Stimulated activated CD8-positive, alpha-beta memory T cell treated with anti-CD3 and anti-CD28 coated beads, Interleukin-15, amount 100 ng/mL, for 24 hours (primary cell): ENCODE results near the gene PPM1M.
"Not testable (repeated sequence)": the region's sequence is repeated elsewhere in the genome, so short reads cannot be mapped to it uniquely, and the experiment has no call there.

Experiments
- DNase-seq: peaks from one replicate; pipeline ENCODE4 v3.0.0-alpha.2; 2020; ENCODE audit warnings: low read depth

PPM1M gene

DNA sequence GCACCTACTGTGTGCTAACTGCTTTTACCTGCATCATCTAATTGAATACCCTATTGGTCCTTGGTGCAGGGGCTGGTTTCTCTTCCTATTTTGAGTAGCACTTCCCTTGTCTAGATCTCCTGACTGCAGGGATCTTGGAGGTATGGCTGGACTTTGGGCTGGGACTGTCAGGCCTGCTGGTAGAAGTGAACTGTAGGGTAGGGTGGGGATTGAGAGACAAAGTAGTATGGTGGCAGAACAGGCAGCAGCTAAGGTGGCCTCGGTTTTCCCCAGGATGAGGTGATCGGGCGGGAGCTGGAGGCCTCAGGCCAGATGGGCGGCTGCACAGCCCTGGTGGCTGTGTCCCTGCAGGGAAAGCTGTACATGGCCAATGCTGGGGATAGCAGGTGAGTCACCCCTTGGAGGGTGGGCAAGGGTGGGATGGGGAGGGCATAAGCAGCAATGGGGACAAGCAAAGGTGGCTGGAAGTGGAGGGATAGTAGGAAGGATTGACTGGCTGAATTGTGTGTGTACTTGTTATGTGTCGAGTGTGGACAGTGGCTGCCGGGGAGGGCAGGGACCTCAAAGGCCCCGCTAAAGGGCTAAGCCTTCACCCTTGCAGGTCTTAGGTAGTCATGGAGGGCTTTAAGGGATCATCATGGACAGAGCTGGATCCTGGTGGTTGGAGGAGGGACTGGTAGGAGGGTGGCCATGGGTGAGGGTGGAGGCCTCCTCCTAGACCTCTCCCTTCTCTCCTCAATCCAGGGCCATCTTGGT is 2.0 kb downstream of the PPM1M start:
- DNase-seq = no peak

DNA sequence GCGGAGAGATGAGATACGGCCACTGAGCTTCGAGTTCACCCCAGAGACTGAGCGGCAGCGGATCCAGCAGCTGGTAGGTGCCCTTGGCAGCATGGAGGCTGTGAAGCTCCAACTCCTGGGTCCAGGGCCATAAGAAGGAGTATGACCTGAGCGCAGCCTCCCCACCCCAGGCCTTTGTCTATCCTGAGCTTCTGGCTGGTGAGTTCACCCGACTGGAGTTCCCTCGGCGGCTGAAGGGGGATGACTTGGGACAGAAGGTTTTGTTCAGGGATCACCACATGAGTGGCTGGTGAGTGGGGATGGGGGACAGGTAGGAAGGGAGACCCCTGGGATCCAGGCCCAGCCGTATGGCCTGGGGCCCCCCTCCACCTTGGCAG is 2.6 kb downstream of the PPM1M start:
- DNase-seq = no peak

DNA sequence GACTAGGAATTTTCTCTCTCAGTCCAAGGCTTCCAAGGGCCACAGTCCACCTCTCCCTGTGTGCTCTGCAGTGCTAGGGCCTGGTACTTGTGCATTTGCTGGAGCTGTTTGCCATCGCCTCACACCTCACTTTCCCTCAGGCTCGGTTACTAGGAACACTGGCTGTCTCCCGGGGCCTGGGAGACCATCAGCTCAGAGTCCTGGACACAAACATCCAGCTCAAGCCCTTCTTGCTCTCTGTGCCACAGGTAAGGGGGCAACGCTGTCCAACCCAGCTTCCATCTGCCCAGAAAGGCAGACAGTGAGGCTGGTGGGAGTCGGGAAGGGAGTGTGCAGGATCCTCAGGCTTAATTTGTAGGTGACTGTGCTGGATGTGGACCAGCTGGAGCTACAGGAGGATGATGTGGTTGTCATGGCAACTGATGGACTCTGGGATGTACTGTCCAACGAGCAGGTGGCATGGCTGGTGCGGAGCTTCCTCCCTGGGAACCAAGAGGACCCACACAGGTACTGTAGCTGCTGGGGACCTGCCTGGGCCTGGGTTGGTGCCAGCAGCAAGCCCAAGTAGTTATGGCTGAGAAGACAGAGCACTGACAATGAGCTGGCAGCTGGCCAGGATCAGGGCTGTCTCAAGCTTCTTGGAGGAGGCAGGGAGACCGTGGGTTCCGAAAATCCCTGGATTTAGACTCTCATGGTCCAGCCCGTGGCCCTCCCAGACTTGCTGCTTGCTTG is 3.4 kb downstream of the PPM1M start:
- no peak for DNase-seq

DNA sequence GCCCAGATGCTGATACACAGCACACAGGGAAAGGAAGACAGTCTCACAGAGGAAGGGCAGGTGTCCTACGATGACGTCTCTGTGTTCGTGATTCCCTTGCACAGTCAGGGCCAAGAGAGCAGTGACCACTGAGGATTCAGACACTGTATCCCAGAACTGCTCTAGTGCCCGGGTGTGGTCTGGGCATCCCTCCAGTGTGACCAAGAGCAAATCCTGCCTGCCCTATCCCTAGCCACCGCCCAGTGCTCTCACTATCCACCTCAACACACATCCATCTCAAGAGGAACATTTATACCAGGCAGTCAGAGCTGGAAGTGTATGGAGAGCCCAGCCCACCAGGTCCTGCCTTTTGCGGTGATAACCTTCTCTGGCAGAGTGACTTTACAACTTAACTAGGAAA is 4.1 kb downstream of the PPM1M start:
- no peak for DNase-seq

DNA sequence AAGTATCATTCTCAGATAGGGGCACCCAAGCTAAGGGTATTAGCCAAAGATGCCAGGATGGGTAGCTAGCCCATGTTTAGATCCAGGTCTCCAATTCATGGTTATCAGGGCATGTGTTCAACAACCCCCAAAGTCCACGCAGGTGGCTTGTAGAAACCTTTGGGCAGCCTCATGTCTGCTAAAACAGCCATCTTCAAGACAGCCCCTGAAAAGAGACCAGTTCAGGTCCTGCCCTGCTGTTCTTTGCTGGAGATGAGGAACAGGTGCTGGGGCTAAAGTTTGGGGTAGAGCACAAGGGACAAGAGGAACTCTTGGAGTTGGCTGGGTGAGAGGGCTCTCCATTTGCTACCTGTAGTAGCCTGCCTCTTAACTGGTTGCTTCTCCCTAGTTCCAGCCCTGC is 4.6 kb downstream of the PPM1M start:
- DNase-seq = no peak

DNA sequence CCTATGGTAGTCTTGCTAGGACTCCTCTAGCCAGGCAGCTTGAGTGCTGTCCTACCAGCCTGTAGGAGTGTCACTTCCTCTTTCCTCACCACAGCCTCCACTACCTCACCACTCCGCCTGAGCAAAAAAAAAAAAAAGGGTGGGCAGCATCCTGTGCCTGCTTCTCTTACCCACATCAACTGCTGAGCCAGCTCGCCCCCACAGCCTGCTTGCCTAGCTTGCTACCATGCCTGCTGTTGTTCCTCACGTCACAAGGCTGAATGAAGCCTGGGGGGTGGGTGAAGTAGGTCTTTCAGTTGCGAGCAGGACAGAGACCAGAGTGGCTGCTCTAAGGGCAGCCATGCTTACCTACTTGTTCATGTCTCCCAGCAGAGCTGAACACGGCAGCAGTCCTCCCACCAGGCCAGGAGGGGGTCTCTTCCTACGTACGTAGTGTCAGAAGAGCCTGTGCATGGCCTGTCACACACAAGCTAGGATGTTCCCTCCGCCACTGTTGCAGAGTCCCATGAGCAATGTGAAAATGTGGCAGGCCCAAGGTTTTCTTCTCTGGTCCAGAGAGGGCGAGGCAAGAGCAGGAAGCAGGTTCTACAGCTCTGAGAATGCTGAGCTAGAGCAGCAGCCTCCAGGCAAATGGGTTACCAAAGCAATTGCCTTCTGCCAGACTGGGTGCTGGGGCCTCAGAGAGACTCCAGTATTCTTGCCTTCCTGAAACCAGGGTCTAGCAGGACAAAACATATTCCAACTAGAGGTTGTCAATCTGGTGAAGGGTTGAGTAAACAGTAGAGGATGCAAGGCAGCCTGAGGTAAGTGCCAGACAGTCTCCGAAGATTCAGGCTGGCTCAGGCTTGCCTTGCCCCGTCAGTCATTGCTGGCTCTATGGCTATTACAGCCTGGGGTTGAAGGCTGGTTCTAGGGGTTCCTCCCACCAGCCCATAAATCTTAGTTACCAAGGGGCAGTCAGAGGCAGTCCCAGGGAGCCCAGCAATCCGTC is 8.1 kb downstream of the PPM1M start:
- DNase-seq = no peak

DNA sequence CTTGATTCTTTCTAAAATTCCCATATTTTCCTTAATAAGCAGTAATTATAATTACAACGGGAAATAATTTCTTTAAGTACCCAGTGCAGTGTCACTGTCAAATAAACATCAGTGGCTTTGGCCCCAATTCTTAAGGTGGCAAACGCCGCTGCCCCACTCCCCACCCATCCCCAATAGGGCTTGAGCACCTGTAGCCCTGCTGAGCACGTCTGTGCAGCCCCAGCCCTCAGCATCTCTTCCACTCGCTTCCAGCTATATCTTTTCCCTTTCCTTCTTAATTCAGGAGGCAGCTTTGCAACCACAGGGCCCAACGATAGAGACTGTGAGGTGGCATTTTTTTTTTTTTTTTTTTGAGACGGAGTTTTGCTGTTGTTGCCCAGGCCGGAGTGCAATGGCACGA is 9.0 kb downstream of the PPM1M start:
- DNase-seq = no peak

DNA sequence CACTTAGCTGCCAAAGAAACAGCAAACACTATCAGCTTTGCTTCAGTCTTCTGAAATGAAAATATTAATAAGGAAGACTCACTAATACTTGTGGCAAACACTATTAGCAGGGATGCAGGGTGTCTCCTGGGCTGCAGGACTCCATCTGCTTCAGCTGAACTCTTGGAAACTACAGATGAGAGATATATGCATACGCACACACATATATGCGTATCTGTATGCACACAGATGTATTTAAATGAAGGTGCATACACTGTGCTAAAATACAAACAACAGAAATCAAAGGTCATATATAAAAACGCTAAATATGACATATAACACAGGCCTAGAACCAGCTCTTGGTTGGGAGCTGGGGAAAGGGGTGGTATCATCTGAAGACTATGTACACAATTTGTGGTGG is 10.6 kb downstream of the PPM1M start:
- no peak for DNase-seq

DNA sequence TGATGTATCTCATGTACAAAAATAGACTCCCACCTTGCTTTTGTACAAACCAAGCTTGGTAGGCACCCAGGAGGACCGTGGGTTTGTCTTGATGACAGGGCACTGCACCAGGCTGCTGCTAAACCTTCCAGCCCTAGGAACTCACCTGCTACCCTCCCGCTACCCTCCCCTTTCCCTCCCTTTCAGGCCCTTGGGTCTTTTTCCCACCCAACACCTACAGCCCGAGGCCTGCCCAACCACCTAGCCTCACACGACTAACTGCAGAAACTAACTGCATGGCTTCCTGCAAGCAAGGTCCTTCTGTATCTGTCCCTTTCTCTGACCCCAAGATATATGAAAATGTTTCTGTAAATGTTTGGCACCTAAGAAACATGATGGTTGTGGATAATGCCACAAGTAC is 11.1 kb downstream of the PPM1M start:
- DNase-seq = no peak

DNA sequence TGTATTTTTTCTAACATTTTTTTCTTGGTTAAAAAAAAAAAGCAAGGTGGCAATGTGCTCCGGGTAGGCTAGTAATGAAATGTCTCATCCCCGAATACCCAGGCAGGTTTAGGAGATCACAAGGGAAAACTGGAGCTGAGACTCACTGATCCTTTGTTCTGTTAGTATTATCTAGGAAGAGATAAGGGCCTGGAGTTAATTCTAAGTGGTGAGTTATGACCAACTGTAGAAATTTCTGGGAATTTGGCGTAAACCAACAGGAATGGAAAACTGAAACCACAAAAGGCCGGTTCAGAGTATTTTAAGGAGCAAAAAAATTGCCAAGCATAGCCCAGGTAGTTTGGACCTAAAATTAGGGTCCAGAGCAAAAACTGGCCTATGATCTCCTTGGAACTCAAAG is 12.4 kb downstream of the PPM1M start:
- no peak for DNase-seq

DNA sequence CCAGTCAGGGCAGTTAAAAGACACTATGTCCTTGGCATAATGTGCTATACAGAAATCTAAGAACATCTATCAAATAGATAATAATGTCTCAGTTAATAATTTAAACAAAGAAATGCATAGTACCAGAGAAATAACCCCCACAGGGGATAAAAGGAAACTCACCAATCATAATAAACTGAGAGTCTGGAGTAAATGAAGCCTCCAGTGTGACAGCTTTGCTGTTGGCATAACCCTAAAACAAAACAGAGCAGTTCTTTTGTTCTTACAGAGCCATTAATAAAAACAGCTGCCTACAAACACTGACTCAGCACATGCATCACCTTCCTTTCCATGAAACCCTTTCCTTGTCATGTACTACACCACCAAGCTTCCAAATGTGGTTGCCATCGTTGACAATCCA is 13.5 kb downstream of the PPM1M start:
- no peak for DNase-seq

DNA sequence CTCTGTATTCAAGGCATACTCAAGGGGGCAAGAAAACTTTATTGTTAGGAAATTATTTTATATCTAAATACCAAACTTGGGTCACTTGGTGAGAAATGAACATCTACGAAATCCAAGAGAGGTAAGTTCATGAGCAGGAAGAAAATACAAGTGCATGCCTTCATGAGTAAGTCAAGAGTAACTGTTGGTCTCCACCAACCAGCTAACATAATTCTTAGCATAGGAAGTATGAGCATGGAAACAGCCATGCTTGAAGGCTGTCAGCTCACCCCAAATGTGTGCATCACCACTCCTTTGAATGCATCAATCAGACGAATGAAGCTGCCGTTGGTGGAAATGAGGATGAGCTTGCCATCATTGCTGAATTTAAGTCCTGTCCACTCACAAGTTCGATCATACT is 13.9 kb downstream of the PPM1M start:
- DNase-seq = no peak

DNA sequence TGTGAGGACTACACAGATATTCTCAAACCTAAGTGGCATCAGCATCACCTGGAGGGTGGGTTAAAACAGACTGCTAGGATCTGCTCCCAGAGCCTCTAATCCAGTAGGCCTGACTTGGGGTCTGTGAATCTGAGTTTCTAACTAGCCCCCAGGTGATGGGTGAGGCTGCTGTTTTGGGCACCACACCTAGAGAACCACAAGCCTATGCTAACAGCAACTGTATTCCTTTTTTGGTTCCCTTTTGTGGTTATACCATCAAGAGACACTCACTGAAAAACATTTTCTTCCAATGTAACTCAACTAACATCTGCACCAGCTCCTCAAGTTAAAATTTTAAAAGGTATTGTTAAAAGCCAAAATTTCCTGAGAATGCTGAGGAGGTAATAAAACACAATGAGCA is 16.9 kb downstream of the PPM1M start:
- no peak for DNase-seq

DNA sequence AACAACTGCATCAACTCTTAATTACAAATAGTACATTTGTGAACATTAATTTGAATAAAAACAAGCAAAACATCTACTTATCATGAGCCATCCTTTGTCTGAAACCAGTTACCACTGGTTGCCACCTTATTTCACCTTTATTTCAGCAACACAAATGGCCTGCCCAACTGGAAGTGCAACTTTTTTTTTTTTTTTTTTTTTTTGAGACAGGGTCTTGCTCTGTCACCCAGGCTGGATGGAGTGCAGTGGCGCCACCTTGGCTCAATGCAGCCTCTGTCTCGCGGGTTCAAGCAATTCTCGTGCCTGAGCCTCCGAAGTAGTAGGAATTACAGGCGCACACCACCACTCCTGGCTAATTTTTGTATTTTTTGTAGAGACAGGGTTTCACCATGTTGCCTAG is 19.8 kb downstream of the PPM1M start:
- no peak for DNase-seq

DNA sequence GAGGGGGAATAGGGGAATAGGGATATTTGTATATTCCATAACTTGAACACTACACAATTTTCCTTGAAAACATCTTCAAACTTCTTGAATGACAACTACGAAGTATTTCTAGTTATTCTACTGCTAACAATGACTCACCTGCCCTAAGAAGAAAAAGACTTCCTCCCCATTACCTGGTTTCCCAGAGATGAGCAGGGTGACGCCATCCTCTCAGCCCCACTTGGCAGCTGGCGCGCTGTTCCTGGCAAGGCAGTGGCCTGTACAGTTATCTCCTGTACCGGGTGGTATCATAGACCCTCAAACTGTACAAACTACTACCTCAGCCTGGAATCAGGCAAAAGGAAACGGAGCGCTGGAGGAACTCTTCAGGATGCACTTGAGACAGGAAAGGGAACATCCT is 22.5 kb downstream of the PPM1M start:
- no peak for DNase-seq

DNA sequence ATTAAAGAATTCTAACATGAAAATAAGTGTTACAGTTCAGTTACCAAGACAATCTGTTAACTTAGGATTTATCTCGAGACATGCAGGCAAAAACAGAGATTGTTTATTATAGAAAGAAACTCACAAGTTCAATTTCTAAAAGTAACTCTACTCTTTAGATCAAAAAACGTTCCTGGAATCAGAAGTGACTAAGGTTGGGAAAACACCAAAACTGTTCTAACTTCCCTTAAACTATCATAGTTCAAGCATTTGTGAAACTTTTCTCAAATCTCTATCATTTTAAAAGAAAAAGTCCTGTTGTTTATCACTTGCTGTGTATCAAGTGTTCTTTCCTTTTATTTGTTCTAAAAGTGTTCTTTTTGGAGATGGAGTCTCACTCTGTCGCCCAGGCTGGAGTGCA is 24.2 kb downstream of the PPM1M start:
- no peak for DNase-seq

DNA sequence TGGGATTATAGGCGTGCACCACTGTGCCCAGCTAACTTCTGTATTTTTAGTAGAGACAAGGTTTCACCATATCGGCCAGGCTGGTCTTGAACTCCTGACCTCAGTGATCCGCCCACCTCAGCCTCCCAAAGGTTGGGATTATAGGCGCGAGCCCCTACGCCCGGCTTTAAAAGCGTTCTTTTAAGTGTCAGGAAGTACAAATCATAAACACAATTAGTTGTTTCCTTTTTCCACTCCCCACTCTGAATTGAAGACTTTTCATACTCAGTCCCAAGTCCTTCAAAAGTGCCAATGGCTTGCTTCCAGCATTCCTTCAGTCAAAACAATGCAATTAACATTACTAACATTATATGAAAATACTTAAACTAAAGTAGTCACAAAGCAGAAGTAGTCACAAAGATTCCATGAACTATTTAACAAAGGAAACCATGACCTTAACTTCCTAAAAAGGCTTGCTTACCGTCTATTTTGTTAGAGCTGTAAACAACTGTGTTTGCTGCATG is 24.7 kb downstream of the PPM1M start:
- no peak for DNase-seq

DNA sequence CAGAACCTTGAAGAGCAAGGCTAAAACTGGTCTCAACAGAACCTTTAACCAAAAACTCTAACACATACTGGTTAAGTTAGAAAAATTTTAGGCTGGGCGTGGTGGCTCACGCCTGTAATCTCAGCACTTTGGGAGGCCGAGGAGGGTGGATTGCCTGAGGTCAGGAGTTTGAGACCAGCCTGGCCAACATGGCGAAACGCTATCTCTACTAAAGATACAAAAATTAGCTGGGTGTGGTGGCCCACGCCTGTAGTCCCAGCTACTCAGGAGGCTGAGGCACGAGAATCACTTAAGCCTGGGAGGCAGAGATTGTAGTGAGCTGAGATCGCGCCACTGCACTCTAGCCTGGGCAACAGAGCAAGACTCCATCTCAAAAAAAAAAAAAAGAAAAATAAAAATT is 26.6 kb downstream of the PPM1M start:
- not testable (repeated sequence) for DNase-seq

DNA sequence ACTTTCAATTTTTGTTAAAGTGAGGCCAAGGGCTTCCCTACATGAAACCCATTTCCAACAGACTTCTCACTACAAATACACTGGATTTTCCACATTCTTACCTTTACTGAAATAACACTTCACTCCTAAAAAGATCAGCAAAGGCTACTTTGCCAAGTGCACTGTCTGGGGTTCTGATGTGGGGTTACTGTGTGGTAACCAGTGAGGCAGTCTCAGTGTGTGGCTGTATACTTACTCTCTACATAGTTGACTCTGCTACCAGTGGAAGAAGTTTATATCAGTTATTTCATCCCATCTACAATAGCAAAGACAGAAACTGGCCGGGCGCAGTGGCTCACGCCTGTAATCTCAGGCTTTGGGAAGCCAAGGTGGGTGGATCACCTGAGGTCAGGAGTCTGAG is 27.3 kb downstream of the PPM1M start:
- no peak for DNase-seq

DNA sequence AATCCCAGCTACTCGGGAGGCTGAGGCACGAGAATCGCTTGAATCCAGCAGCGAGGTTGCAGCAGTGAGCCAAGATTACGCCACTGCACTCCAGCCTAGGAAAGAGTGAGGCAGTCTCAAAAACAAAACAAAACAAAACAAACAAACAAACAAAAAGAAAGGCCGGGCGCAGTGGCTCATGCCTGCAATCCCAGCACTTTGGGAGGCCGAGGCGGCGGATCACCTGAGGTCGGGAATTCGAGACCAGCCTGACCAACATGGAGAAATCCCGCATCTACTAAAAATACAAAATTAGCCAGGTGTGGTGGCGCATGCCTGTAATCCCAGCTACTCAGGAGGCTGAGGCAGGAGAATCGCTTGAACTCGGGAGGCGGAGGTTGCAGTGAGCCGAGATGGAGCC is 29.2 kb downstream of the PPM1M start:
- not testable (repeated sequence) for DNase-seq

DNA sequence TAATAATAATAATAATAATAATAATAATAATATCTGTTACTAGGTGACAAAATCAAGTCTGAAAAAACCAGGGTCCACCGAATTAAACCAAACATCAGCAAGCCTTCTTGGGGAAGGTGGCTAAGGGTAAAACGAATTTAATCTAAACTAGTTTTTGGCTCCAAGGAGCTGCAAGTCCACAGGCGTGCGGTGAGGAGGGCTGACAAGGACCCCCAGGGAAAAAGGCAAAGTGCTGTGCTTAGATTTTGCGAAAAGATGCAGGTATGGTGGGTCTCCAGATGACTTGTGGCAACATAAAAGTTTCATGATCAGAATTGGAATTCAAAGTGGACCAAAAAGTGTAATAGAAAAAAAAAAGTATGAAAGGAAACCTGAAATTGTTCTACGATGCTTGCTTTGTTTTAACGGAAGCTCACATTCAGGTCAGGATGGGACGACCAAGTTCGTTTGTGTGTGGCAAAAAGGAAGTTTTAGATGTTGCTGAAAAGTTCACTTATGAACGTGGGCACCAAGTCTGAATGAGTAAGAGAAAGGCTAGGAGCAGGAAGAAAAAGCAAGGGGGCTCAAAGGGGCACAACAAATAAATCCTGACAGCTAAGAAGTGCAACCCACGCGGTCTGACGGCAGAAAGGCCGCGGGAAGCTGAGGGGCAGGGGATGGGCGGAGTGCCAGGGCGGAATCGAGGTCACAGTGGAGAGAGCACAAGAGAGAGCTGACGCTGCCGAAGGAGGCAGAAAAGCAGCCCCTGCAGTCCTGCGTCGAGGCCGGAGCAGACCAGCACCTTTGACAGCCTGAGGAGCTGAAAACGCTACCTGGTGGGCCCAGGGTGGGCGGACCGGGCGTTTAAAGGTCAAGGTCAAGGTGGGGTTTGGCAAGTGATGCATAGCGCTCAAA is 31.8 kb downstream of the PPM1M start:
- DNase-seq = peak; percentile 47
